Renal cortex interstitium (tissue), 11 donors: ENCODE measurements around the gene SERHL2. TPM values are rescaled to one million over a fixed set of nuclear protein-coding genes. Genes with fewer than 3 reads are reported as not detected.
"Not testable (repeated sequence)": the region's sequence is repeated elsewhere in the genome, so short reads cannot be mapped to it uniquely, and the experiment has no call there.

Experiments used
- DNase-seq, 11 donors: peaks; one replicate each; pipeline ENCODE4 v3.0.0-alpha.2; 2013; ENCODE audit warnings: low read depth in 9 of 11, low spot score in 4 of 11; ENCODE audit errors: extremely low read depth in 1 of 11
- polyA plus RNA-seq, 3 donors: library from polyadenylated mRNA; unstranded; fragments of 120-200 nt; gene quantifications; one replicate each; pipeline ENCODE4 v1.2.1, GENCODE V29; 2013; ENCODE audit not compliant: insufficient read length in 3 of 3

The SERHL2 gene
- polyA plus RNA-seq, 3 donors: 6.0 to 9.8 (median 6.6) TPM

- DNase-seq: peak in 10 of 11 donors; percentile 86 to 96 (median 92)
These were observed 61.5 kb downstream of the SERHL2 start for GRCh38 chr22:42615092-42615859.

GRCh38 chr22:42615860-42616175 is 62.1 kb downstream of the SERHL2 start:
- DNase-seq: not testable (repeated sequence)

GRCh38 chr22:42617155-42617983 is 63.6 kb downstream of the SERHL2 start:
- no peak for DNase-seq

GRCh38 chr22:42619261-42620063 is 65.7 kb downstream of the SERHL2 start:
- DNase-seq: no peak

GRCh38 chr22:42620084-42620483 is 66.3 kb downstream of the SERHL2 start:
- DNase-seq: no peak

GRCh38 chr22:42621505-42622002 is 67.8 kb downstream of the SERHL2 start:
- peak in 7 of 11 donors; percentile 38 to 69 (median 59) for DNase-seq

GRCh38 chr22:42622061-42622710 is 68.4 kb downstream of the SERHL2 start:
- no peak for DNase-seq

GRCh38 chr22:42623301-42623751 is 69.6 kb downstream of the SERHL2 start:
- DNase-seq: no peak

Other genes with a start within 250 kb of the SERHL2 start
- 1 to 10 TPM in 2 of 3 donors, under 1 TPM in 1; 0.65 to 1.6 (median 1.1) TPM for gene NFAM1, start 121.6 kb upstream of the SERHL2 start, polyA plus RNA-seq
- 10 to 100 TPM; 28.0 to 31.4 (median 29.3) TPM for gene RRP7A, start 34.2 kb upstream of the SERHL2 start, polyA plus RNA-seq
- 100 to 1,000 TPM; 101 to 118 (median 115) TPM for gene POLDIP3, start 60.9 kb downstream of the SERHL2 start, polyA plus RNA-seq
- under 1 TPM in 1 of 3 donors, not detected in 2; 0.34 TPM for gene ATP5MGL, start 86.6 kb downstream of the SERHL2 start, polyA plus RNA-seq
- 100 to 1,000 TPM; 138 to 162 (median 144) TPM for gene CYB5R3, start 95.4 kb downstream of the SERHL2 start, polyA plus RNA-seq
- 10 to 100 TPM; 15.2 to 22.2 (median 20.1) TPM for gene A4GALT, start 166.9 kb downstream of the SERHL2 start, polyA plus RNA-seq